A172 (cell line): Measurements from ENCODE around the gene OR4D6. TPM values are rescaled to one million over a fixed set of nuclear protein-coding genes. Genes with fewer than 3 reads are reported as not detected.

Experiments
- total RNA-seq: library from RNA; depleted of rRNA; stranded (reverse); fragments of >200 nt; shearing (Covaris generic); gene quantifications from 2 replicates; pipeline ENCODE4 v1.2.3, GENCODE V29; 2014; rRNA removed

OR4D6 gene
- total RNA-seq, 1 experiment from 2014 or later, result not detected

Other genes with a start within 250 kb of the OR4D6 start
- not detected in 2 replicates for gene MPEG1, start 244.0 kb upstream of the OR4D6 start, total RNA-seq
- gene OR5AN1, start 98.1 kb upstream of the OR4D6 start, total RNA-seq, result not detected in 2 replicates
- not detected in 2 replicates for gene OR5A2, start 30.5 kb upstream of the OR4D6 start, total RNA-seq
- not detected in 2 replicates for gene OR5A1, start 20.5 kb upstream of the OR4D6 start, total RNA-seq
- gene OR4D10, start 16.4 kb downstream of the OR4D6 start, total RNA-seq, result not detected in 2 replicates
- gene OR4D11, start 46.6 kb downstream of the OR4D6 start, total RNA-seq, result not detected in 2 replicates
- gene OR4D9, start 54.6 kb downstream of the OR4D6 start, total RNA-seq, result not detected in 2 replicates
- 16.6 and 16.7 TPM in 2 replicates for gene OSBP, start 158.8 kb downstream of the OR4D6 start, total RNA-seq
- gene PATL1, start 212.1 kb downstream of the OR4D6 start, total RNA-seq, result 19.9 and 20.3 TPM in 2 replicates